Neural cell (in vitro differentiated cells): Measurements from ENCODE around the gene ATF5.

Experiments used
- TAF1 ChIP-seq: IDR thresholded peaks from 2 replicates; pipeline ENCODE4 v1.6.1; 2012; ENCODE audit warnings: low read depth
- TF ChIP-seq, protein P1 (sequence below): fragments of 450-650 bp; IDR thresholded peaks from 2 replicates; pipeline ENCODE4 v1.5.1; 2014; ENCODE audit warnings: antibody characterized with exemption, mild to moderate bottlenecking, moderate library complexity; ENCODE audit not compliant: poor library complexity, severe bottlenecking

DNA sequence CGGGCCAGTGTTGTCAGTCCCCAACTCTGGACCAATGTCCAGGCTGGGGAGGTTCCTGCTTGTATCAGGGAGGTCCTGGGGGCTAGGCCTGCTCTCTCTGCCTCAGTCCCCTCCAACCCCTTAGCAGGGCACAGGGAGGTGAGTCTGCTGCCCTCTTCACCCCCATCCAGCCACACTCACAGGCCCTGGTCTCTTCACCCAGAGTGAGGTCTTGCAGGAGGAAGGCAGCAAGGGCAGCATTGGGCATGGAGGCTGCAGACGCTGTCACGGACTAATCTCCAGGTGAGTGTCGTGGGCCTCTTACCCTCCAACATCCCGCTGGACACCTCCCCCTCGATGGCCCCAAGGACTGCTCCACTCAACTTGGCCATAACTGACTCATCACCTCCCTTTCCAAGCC is 43.8 kb downstream of the ATF5 start:
- TF ChIP-seq TAF1 = no peak
- TF ChIP-seq, protein P1, sequence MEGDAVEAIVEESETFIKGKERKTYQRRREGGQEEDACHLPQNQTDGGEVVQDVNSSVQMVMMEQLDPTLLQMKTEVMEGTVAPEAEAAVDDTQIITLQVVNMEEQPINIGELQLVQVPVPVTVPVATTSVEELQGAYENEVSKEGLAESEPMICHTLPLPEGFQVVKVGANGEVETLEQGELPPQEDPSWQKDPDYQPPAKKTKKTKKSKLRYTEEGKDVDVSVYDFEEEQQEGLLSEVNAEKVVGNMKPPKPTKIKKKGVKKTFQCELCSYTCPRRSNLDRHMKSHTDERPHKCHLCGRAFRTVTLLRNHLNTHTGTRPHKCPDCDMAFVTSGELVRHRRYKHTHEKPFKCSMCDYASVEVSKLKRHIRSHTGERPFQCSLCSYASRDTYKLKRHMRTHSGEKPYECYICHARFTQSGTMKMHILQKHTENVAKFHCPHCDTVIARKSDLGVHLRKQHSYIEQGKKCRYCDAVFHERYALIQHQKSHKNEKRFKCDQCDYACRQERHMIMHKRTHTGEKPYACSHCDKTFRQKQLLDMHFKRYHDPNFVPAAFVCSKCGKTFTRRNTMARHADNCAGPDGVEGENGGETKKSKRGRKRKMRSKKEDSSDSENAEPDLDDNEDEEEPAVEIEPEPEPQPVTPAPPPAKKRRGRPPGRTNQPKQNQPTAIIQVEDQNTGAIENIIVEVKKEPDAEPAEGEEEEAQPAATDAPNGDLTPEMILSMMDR = no peak
